ENCODE measurements around the gene CTXND2. TPM values are rescaled to one million over a fixed set of nuclear protein-coding genes. Genes with fewer than 3 reads are reported as not detected.
"Not testable (repeated sequence)": the region's sequence is repeated elsewhere in the genome, so short reads cannot be mapped to it uniquely, and the experiment has no call there.

The CTXND2 gene
- total RNA-seq (2014; rRNA removed; shearing (Covaris generic)) = not detected in 2 replicates

- DNase-seq (ENCODE audit: low read depth) = no peak
Observed at GRCh38 chr1:150887018-150887417, at the start of gene CTXND2. CTXND2 (plus strand) TSS chr1:150887136; CDS start chr1:150912315, 25,179 bp downstream.

GRCh38 chr1:150840850-150841249, 46.1 kb upstream of the CTXND2 start:
- not testable (repeated sequence) for DNase-seq (ENCODE audit: low read depth)

GRCh38 chr1:150841626-150842025, 45.3 kb upstream of the CTXND2 start:
- no peak for DNase-seq (ENCODE audit: low read depth)

GRCh38 chr1:150842343-150842742, 44.6 kb upstream of the CTXND2 start:
- DNase-seq (ENCODE audit: low read depth) = no peak

- DNase-seq (ENCODE audit: low read depth) = no peak
Observed at GRCh38 chr1:150842964-150843363, 44.0 kb upstream of the CTXND2 start.

- DNase-seq (ENCODE audit: low read depth) = no peak
Observed at GRCh38 chr1:150843474-150843873, 43.5 kb upstream of the CTXND2 start.

GRCh38 chr1:150846473-150847146, 40.3 kb upstream of the CTXND2 start:
- DNase-seq (ENCODE audit: low read depth) = no peak

- not testable (repeated sequence) for DNase-seq (ENCODE audit: low read depth)
Observed at GRCh38 chr1:150850801-150851362, 36.1 kb upstream of the CTXND2 start.

GRCh38 chr1:150852734-150853133, 34.2 kb upstream of the CTXND2 start:
- not testable (repeated sequence) for DNase-seq (ENCODE audit: low read depth)

- DNase-seq (ENCODE audit: low read depth) = no peak
Observed at GRCh38 chr1:150863724-150864123, 23.2 kb upstream of the CTXND2 start.

- not testable (repeated sequence) for DNase-seq (ENCODE audit: low read depth)
Observed at GRCh38 chr1:150864200-150864599, 22.7 kb upstream of the CTXND2 start.

GRCh38 chr1:150869683-150870082, 17.3 kb upstream of the CTXND2 start:
- no peak for DNase-seq (ENCODE audit: low read depth)

- DNase-seq (ENCODE audit: low read depth) = no peak
Observed at GRCh38 chr1:150872572-150872971, 14.4 kb upstream of the CTXND2 start.

GRCh38 chr1:150873521-150873920, 13.4 kb upstream of the CTXND2 start:
- no peak for DNase-seq (ENCODE audit: low read depth)

- DNase-seq (ENCODE audit: low read depth) = no peak
Observed at GRCh38 chr1:150874455-150875196, 12.3 kb upstream of the CTXND2 start.

GRCh38 chr1:150875197-150876118, 11.5 kb upstream of the CTXND2 start:
- DNase-seq (ENCODE audit: low read depth) = peak; percentile 7

GRCh38 chr1:150876119-150876454, 10.8 kb upstream of the CTXND2 start:
- peak; percentile 67 for DNase-seq (ENCODE audit: low read depth)

- DNase-seq (ENCODE audit: low read depth) = not testable (repeated sequence)
Observed at GRCh38 chr1:150878931-150879330, 8.0 kb upstream of the CTXND2 start.

GRCh38 chr1:150881331-150882070, 5.4 kb upstream of the CTXND2 start:
- DNase-seq (ENCODE audit: low read depth) = no peak

- not testable (repeated sequence) for DNase-seq (ENCODE audit: low read depth)
Observed at GRCh38 chr1:150883121-150883520, 3.8 kb upstream of the CTXND2 start.

GRCh38 chr1:150888727-150889126, 1.8 kb downstream of the CTXND2 start:
- no peak for DNase-seq (ENCODE audit: low read depth)
